SU-DHL-6 (cell line): Measurements from ENCODE around the gene PGAP3.

Experiments
- CTCF ChIP-seq: fragments of 200-600 bp; sonication (generic); IDR thresholded peaks from one replicate; pipeline ENCODE4 v1.5.1; 2017; ENCODE audit warnings: antibody characterized with exemption, mild to moderate bottlenecking, low read length, moderate library complexity; ENCODE audit not compliant: insufficient read depth, poor library complexity, severe bottlenecking
- EZH2phosphoT487 ChIP-seq: fragments of 200-600 bp; sonication (generic), shearing (Covaris generic); conservative IDR thresholded peaks from 2 replicates; pipeline ENCODE4 v1.6.1; 2018; ENCODE audit warnings: mild to moderate bottlenecking, antibody characterized with exemption, low read length, moderate library complexity, mixed read lengths

- no peak for TF ChIP-seq CTCF
- no peak for TF ChIP-seq EZH2phosphoT487
Observed at GRCh38 chr17:39665642-39666224, 22.1 kb downstream of the PGAP3 start.
